GM13976 (cell line): ENCODE data around the gene DEFB112.
A peak's percentile ranks its signal among the peaks of the same experiment; 100 is the strongest.

Source experiments
- DNase-seq: peaks from one replicate; pipeline ENCODE4 v3.0.0; 2012; ENCODE audit warnings: low spot score
- CTCF ChIP-seq: IDR thresholded peaks from 2 replicates; pipeline ENCODE4 v1.5.1; 2012; ENCODE audit warnings: borderline replicate concordance, mild to moderate bottlenecking; ENCODE audit not compliant: insufficient read depth; ENCODE audit errors: extremely low read depth, missing control alignments, control extremely low read depth
- in situ Hi-C: fragments of 300-500 bp; cut with MboI; formaldehyde crosslinking; loops from one replicate; pipeline ENCODE4 v1.12.0; 2022; ENCODE audit warnings: low sequenced_read_pairs, mixed read lengths, inconsistent platforms; ENCODE audit not compliant: unreplicated experiment

The DEFB112 gene

GRCh38 chr6:50062051-50062450 lies 12.3 kb upstream of the DEFB112 start:
- no peak for DNase-seq
- TF ChIP-seq CTCF = peak; percentile 16
- in situ Hi-C loops = no loop called here

- TF ChIP-seq CTCF = no peak
- in situ Hi-C loops = no loop called here
- no peak for DNase-seq
Observed at GRCh38 chr6:50056242-50056641, 6.5 kb upstream of the DEFB112 start.

GRCh38 chr6:50047026-50047425 lies 2.7 kb downstream of the DEFB112 start:
- no peak for TF ChIP-seq CTCF
- no peak for DNase-seq
- in situ Hi-C loops = no loop called here

GRCh38 chr6:50030777-50031562 lies 18.8 kb downstream of the DEFB112 start:
- in situ Hi-C loops = no loop called here
- peak; percentile 10 for DNase-seq

GRCh38 chr6:50030350-50030749 lies 19.4 kb downstream of the DEFB112 start:
- no peak for DNase-seq
- no peak for TF ChIP-seq CTCF
- in situ Hi-C loops = no loop called here

More at GRCh38 chr6:50030777-50031562, 18.8 kb downstream of the DEFB112 start:
- no peak for TF ChIP-seq CTCF

- TF ChIP-seq CTCF = no peak
- DNase-seq = no peak
- in situ Hi-C loops = no loop called here
Observed at GRCh38 chr6:50025258-50025657, 24.5 kb downstream of the DEFB112 start.
